H1 (cell line): ENCODE data around the gene MTURN. TPM values are rescaled to one million over a fixed set of nuclear protein-coding genes. Genes with fewer than 3 reads are reported as not detected.

Source experiments
- ATF3 ChIP-seq: IDR thresholded peaks from 2 replicates; pipeline ENCODE4 v1.6.1; 2011; ENCODE audit warnings: low read depth, mild to moderate bottlenecking, low read length; ENCODE audit not compliant: insufficient read depth
- CHD2 ChIP-seq: IDR thresholded peaks from 2 replicates; pipeline ENCODE4 v1.6.1; 2012; ENCODE audit warnings: low read length, improper control_type of control experiment
- GABPA ChIP-seq: IDR thresholded peaks from 2 replicates; pipeline ENCODE4 v1.6.1; 2011; ENCODE audit warnings: mild to moderate bottlenecking, low read length, moderate library complexity, borderline replicate concordance; ENCODE audit not compliant: insufficient read depth
- NANOG ChIP-seq: IDR thresholded peaks from 2 replicates; pipeline ENCODE4 v1.6.1; 2011; ENCODE audit warnings: low read length, low read depth, mild to moderate bottlenecking, inconsistent platforms; ENCODE audit not compliant: insufficient read depth, poor library complexity, severe bottlenecking
- NRF1 ChIP-seq: IDR thresholded peaks from 2 replicates; pipeline ENCODE4 v1.6.1; 2011; ENCODE audit warnings: mild to moderate bottlenecking, low read depth, low read length, improper control_type of control experiment
- RXRA ChIP-seq: IDR thresholded peaks from 2 replicates; pipeline ENCODE4 v1.6.1; 2011; ENCODE audit warnings: low read depth, mild to moderate bottlenecking, low read length, moderate library complexity; ENCODE audit not compliant: insufficient read depth
- SIX5 ChIP-seq: IDR thresholded peaks from 2 replicates; pipeline ENCODE4 v1.6.1; 2011; ENCODE audit warnings: mild to moderate bottlenecking, low read depth, low read length
- USF2 ChIP-seq: IDR thresholded peaks from 2 replicates; pipeline ENCODE4 v1.6.1; 2011; ENCODE audit warnings: low read length, improper control_type of control experiment
- polyA plus RNA-seq, 7 experiments: library from polyadenylated mRNA; depleted of rRNA in 3 of 7; stranded (reverse) in 5 of 7; unstranded in 2 of 7; fragments of >200 nt in 5 of 7; fragments of 200-250 nt in 2 of 7; gene quantifications; 1 replicate in 5 of 7; 2 replicates in 1 of 7; 4 replicates in 1 of 7; pipeline versions ENCODE4 v1.2.1 to v1.2.3, GENCODE V29; 2011 to 2013; ENCODE audit warnings: missing spikeins in 2 of 7, mixed read lengths in 2 of 7
- total RNA-seq: library from RNA; stranded (reverse); fragmentation: NEBNext Ultra II Directional; extraction: Animal tissue kit (Norgen Biotek cat#: 25700); gene quantifications from 2 replicates; pipeline ENCODE4 v1.2.1, GENCODE V29; 2021

MTURN gene
- total and polyA plus RNA-seq, 2 of the 8 experiments (the other 6 are each of a cell fraction or from before 2014, with no cell fraction given), result 2.6 to 5.8 TPM

- TF ChIP-seq ATF3 (no peak), GABPA (no peak), CHD2 (0 out of 2 replicates have a peak, but pooled peaks have one; percentile 32), SIX5 (no peak), USF2 (no peak), NRF1 (no peak), RXRA (no peak), NANOG (no peak)
Observed at GRCh38 chr7:30134611-30135300, at the start of gene MTURN (continued).
